Natural killer cell treated with Interleukin-12 subunit alpha and Interleukin-12 subunit beta and Interleukin-15 and Interleukin-18, amount 100 ng/mL, for 72 hours (primary cell): ENCODE measurements around the gene CEP85. TPM values are rescaled to one million over a fixed set of nuclear protein-coding genes. Genes with fewer than 3 reads are reported as not detected.
"Not testable (repeated sequence)": the region's sequence is repeated elsewhere in the genome, so short reads cannot be mapped to it uniquely, and the experiment has no call there.

Experiments
- ATAC-seq, 2 donors: fragments of 150-1000 bp; cut with Tn5 transposase in 1 of 2; sonication (Bioruptor Pico), chemical (Tn5 transposase) in 1 of 2; 2 replicates each; pipeline ENCODE4 v1.10.0; 2021
- DNase-seq: peaks from one replicate; pipeline ENCODE4 v3.0.0; 2022; ENCODE audit warnings: low spot score
- H3K27ac Mint-ChIP-seq, 2 donors: 1 replicate in 1 of 2; 2 replicates in 1 of 2; pipeline ENCODE4 v1.8.0; 2022; ENCODE audit warnings: mixed read lengths in 2 of 2, mild to moderate bottlenecking in 1 of 2, moderate library complexity in 1 of 2
- H3K27me3 Mint-ChIP-seq, 2 donors: 1 replicate in 1 of 2; 2 replicates in 1 of 2; pipeline ENCODE4 v1.8.0; 2022; ENCODE audit warnings: mixed read lengths in 2 of 2
- H3K36me3 Mint-ChIP-seq: one replicate; pipeline ENCODE4 v1.8.0; 2022; ENCODE audit warnings: mixed read lengths
- H3K4me1 Mint-ChIP-seq, 2 donors: 1 replicate in 1 of 2; 2 replicates in 1 of 2; pipeline ENCODE4 v1.8.0; 2022; ENCODE audit warnings: low read depth in 2 of 2, mixed read lengths in 2 of 2, mild to moderate bottlenecking in 1 of 2
- H3K4me3 Mint-ChIP-seq: one replicate; pipeline ENCODE4 v1.8.0; 2022; ENCODE audit warnings: mixed read lengths
- H3K9me3 Mint-ChIP-seq: 2 replicates; pipeline ENCODE4 v1.8.0; 2022; ENCODE audit warnings: mixed read lengths
- total RNA-seq, 2 donors: library from RNA; stranded (reverse); gene quantifications; one replicate each; pipeline ENCODE4 v1.2.3, GENCODE V29; 2022

The CEP85 gene
- total RNA-seq, 2 donors from 2014 or later = 21.0 to 57.5 TPM

DNA sequence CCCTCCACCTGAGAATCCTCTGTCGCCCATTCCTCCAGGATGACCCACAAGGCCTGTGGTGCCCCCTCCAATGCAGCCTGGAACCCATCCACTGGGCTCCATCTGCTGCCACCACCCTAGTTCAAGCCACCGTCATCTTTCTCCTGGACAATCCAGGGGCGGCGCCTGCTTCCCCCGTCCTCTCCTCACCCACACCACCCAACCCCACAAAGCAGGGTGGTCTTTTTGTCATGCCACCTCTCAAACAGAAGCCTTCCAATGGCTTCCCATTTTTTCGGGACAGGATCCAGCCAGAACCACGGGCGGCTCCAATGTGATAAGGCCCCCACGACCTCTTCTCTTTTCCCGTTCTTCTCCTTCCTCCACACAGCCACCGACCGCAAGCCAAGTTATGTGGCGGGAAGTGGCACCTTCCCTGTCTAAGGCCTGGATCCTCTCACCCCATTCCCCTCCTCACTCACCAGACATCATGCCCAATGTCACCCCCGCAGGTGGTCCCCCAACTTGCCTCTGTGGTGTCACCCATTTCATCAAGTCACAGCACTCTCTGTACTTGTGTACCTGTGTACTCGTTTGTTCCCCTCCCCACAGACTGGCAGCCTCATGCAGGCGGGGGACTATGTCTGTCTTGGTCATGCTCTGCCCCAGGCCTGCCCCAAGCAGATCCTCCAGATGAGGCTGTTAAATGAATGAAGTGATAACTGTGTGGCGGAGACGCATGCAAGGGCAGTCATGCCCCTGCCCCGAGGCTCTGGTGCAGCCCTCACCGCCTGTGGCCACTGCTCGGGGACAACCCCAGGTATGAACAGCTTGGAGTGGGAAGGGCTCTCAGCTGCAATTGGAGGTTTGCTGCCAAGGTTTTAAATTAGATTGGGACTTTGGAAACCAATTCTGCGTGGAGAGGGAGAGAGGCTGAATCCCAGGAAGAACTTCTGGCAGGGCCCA lies 61.5 kb downstream of the CEP85 start:
- ATAC-seq (no peak), DNase-seq (no peak)
- Mint-ChIP-seq H3K27ac (no peak overlapping the region), H3K4me1 (peaks cover 0 to 12% of the 10 kb centered on the region in 2 donors), H3K27me3 (no peaks in the 10 kb centered on the region), H3K36me3 (no peaks in the 10 kb centered on the region), H3K4me3 (no peak overlapping the region), H3K9me3 (no peaks in the 10 kb centered on the region)

DNA sequence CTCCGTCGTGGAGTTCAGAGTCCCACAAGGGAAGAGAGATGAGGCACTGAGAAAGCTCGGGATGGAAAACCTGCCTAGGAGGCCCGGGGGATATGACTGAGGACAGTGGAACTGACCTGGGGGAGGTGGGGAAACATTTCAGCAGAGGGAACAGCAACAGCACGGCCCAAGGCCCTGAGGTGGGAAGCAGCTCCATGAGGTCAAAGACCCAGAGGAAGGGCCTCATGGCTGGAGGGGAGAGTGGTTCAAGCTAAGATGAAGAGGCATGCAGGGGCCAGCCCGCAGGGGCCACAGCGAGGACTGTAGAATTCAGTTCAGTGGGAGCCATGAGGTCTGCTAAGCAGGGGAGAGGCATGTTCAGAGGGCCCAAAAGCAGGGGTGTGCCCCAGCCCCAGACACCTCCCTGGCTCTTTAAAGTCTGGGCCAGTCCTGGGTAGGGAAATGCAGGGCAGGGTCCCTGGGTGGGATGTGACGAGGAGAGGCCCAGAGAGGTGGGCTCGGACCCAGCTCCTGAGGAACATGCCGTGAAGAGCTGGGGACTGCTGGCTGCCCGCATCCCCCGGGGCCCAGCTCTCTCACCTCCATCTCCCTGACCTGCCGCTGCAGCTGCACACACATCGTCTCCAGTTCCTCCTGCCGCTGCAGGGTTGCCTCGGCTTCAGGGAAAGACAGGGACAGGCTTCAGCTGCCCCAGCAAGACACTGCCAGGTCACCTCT lies 62.5 kb downstream of the CEP85 start:
- Mint-ChIP-seq H3K4me3 (no peak overlapping the region), H3K27me3 (no peaks in the 10 kb centered on the region), H3K36me3 (no peaks in the 10 kb centered on the region), H3K4me1 (peaks cover 0 to 9% of the 10 kb centered on the region in 2 donors), H3K9me3 (no peaks in the 10 kb centered on the region), H3K27ac (no peak overlapping the region)
- ATAC-seq (no peak), DNase-seq (no peak)

DNA sequence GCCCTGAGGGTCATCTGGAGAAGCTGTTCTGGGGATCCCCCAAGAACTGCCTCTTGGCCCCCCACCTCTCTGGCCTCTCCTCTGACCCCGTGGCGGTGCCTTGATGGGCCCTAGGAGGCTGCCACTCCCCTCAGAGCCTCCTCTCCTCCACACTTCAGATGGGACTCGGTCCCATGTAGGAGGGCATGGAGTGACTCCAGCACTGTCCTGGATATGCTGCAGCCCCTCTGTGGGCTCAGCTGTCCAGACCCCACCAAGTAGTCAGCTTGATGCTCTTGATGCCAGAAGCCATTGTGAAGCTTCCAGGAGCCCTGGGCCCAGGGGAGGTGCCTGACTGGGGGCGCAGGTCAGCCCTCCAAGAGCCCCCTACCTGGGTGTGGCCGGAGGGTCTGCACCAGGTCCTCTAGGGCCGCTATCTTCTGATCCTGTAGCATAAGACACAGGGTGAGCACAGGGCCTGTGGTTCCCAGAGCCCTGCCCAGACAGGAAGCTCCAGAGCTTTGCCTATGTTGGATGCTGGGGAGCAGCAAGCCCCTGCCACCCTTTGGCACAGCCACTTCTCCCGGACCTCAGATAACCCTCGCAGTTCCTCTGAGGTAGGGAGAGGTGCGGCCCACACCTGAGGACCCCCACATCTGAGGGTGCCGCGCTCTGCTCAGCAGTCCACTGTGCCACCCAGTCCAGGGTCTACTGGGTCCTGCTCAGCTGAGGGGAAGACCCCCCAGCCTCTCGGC lies 63.2 kb downstream of the CEP85 start:
- H3K36me3 Mint-ChIP-seq = no peaks in the 10 kb centered on the region
- H3K9me3 Mint-ChIP-seq = no peaks in the 10 kb centered on the region
- H3K27me3 Mint-ChIP-seq = no peaks in the 10 kb centered on the region
- H3K27ac Mint-ChIP-seq = no peak overlapping the region
- no peak overlapping the region for H3K4me3 Mint-ChIP-seq
- peaks cover 0 to 3% of the 10 kb centered on the region in 2 donors for H3K4me1 Mint-ChIP-seq
- DNase-seq (no peak), ATAC-seq (peak in 1 of 2 donors; percentile 21)

DNA sequence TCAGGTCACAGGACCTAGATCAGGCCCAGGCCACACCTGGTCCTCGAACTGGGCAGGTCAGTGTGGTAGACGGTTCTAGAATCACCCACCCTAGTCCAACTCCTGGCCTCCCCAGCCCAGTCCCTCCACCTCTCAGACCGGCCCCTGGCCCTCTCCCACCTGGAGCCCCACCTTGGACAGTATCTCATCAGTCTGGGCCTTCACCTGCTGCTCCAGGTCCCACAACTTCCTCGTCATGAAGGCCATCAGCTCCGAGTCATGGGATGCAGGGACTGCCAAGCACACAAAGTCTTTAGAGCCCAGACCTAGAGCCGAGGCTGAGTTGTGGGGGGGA lies 63.8 kb downstream of the CEP85 start:
- no peaks in the 10 kb centered on the region for H3K36me3 Mint-ChIP-seq
- no peak overlapping the region for H3K27ac Mint-ChIP-seq
- H3K4me3 Mint-ChIP-seq = no peak overlapping the region
- peaks cover 0 to 3% of the 10 kb centered on the region in 2 donors for H3K4me1 Mint-ChIP-seq
- peak in 1 of 2 donors; percentile 24 for ATAC-seq
- H3K27me3 Mint-ChIP-seq = no peaks in the 10 kb centered on the region
- DNase-seq = no peak
- no peaks in the 10 kb centered on the region for H3K9me3 Mint-ChIP-seq

DNA sequence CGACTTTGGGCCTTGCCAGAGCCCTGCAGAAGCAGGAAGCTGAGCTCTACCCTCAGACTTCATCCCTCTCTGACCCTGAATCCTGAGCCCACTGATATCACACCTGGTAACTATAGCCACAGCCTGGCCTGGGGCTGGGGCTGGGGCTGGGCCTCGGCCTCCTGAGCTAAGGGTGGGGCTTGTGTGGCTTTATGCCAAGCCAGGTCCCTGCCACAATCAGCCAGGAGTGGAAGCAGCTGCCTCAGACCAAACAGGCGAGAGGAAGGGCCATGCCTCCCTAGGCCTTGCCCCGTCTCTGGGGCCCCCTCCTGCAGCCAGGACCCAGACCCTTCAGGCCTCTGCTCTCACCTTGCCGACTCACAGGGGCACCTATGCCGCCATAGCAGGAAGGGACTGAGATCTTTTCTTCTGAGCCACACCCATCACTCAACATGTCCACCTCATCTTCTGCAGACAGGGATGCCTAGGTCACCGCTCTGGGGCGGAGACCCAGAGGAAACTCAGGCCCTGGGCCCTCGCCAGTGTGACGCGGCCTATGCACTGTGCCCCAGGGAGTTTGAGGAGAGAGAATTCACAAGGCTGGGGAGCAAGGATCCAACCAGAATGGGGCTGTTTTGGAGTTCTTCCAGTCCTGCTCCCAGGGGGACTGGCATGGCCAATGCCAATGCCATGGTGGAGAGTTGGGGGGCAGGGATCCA lies 66.7 kb downstream of the CEP85 start:
- no peak for ATAC-seq
- H3K9me3 Mint-ChIP-seq = no peaks in the 10 kb centered on the region
- H3K4me3 Mint-ChIP-seq = no peak overlapping the region
- no peak for DNase-seq
- H3K27ac Mint-ChIP-seq = peak overlapping the region in 1 of 2 donors; percentile 60
- no peaks in the 10 kb centered on the region for H3K27me3 Mint-ChIP-seq
- H3K36me3 Mint-ChIP-seq = no peaks in the 10 kb centered on the region
- peaks cover 3 to 4% of the 10 kb centered on the region in 2 donors for H3K4me1 Mint-ChIP-seq

DNA sequence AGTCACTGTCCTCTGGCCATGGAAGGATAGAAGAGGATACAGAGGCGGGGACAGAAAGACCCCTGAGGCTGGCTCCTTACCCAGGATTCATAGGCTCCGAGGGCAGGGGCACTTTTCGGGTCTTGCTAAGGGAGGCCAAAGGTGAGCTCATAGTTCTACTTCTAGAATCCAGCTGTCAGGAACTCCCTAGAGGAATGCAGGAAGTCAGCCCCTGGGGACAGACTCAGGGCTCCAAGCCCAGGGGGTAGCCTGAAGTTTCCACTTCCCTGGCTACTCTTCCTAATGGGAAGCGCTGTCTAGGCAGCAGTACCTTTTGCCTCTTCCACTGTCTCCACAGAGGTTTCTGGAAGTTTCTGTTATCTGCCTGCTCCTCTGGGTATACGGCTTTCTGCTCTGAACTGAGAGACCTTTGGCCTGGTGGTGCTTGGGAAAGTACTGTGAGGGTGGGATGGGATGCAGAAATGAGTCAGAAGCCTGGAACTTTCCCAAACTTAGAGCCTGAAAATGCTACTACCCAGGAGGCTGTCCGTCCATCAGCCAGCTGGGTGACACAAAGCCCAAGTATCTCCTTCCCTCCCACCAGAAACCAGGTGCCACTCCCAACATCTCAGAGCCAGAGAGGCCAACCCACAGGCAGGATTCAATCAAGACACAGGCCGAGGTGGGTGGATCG lies 68.9 kb downstream of the CEP85 start:
- DNase-seq = no peak
- Mint-ChIP-seq H3K9me3 (no peaks in the 10 kb centered on the region), H3K27ac (no peak overlapping the region), H3K4me1 (peaks cover 12 to 14% of the 10 kb centered on the region in 2 donors), H3K27me3 (no peaks in the 10 kb centered on the region), H3K4me3 (no peak overlapping the region), H3K36me3 (no peaks in the 10 kb centered on the region)
- ATAC-seq = no peak

DNA sequence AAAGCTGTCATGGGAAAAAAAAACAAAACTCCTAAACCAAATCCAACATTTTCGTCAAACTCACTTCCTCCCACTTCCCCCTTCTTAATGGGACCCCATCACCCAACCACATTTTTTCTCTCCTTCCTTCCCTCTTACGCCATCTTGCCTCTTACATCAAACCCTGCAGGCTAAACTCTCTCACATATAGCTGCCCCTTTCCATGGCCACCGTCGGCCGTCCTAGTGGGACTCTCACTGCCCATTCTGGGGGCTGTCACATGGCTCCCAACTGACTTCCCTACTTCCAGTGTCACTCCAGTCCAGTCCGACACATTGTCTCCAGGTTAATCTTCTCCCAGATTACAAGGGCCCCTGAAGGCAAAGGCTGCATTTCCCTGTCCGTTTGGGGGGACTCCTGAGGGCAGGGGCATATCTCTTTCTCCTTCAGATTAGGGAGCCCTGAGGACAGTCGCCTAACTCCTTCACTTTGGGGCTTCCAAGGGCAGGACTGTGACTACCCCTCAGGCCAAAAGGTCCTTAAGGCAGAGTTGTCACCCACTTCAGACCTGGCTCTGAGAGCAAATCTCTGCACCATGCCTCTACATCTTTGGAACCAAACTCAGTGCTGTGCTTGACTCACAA lies 71.8 kb downstream of the CEP85 start:
- Mint-ChIP-seq H3K4me3 (peak overlapping the region; percentile 96), H3K27me3 (no peaks in the 10 kb centered on the region), H3K27ac (peak overlapping the region; percentile 74 to 97), H3K9me3 (no peaks in the 10 kb centered on the region), H3K4me1 (peaks cover 12 to 17% of the 10 kb centered on the region in 2 donors), H3K36me3 (no peaks in the 10 kb centered on the region)
- ATAC-seq (no peak), DNase-seq (no peak)

DNA sequence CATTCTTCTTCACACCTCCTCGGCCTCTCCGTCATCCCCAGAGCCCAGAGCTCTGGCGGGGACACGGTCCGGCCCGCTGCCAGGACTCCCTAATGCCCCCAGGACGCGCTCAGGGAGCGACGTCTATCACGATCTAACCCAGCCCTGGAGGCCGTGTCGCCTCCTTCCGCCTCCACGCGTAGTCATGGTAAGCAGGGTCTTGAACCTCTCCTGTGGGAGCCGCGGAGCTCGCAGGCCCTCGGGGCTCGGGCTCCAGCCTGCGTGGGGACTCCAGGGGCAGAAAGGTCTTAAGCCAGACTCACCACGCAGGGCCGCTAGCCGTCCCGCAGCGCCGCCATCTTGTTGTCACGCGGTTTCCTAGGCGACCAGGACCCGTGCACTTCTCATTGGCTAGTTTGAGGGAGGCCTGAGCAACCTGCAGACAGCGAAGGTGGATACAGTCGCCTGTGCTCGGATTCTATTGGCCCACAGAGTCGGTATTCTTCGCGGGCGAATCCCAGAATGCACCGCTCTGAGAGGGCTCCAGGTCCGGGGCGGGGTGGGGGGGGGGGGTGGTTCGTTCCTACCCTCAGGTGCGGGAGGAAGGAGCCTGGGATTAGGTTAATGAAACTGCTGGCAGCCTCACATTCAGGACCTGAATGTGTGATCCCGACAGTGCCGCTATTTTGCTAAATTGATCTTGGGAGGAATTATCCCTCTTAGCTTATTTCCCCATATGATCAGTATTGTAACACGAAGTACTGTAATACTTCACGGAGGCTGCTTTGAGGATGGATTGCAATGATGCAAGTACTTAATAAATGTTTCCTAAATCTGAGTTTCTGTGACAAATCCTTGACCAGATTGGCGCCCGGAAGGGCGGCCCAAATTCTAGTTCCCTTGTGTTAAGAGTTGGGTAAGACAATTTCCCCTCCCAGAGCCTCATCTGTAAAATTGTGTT lies 72.6 kb downstream of the CEP85 start, which contains the start of gene UBXN11:
Gene UBXN11, minus strand, starts transcription at position 347 of the 940 bp plus-strand sequence. CDS start 3,753 bp downstream, outside the sequence.
- DNase-seq = peak; percentile 94
- H3K4me3 Mint-ChIP-seq = peak within 1 kb of the TSS; percentile 96
- no peaks in the 10 kb centered on the region for H3K9me3 Mint-ChIP-seq
- peak; percentile 100 for ATAC-seq
- H3K27me3 Mint-ChIP-seq = no peaks in the 10 kb centered on the region
- H3K27ac Mint-ChIP-seq = peak within 1 kb of the TSS; percentile 74 to 97
- peaks cover 12 to 17% of the 10 kb centered on the region in 2 donors for H3K4me1 Mint-ChIP-seq
- H3K36me3 Mint-ChIP-seq = no peaks in the 10 kb centered on the region

DNA sequence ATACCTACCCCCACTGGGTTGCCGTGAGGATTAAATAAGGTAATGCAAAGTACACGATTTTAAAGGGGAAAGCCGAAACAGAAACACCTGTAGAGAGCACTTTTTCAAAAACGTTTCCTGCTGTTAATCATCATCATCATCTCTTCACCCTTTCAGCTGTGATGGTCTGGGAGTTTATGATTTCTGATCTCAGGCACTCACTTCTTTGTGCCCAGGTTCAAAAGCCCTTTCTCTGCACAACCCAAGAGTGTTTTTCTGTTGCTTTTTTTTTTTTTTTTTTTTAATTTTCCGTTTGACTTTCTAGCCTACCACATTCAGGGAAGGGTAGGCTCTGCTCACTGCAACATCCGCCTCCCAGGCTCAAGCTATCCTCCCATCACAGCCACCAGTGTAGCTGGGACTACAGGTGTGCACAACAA lies 73.4 kb downstream of the CEP85 start:
- Mint-ChIP-seq H3K36me3 (no peaks in the 10 kb centered on the region), H3K27ac (peak overlapping the region; percentile 74 to 97), H3K4me1 (peaks cover 12 to 22% of the 10 kb centered on the region in 2 donors), H3K27me3 (no peaks in the 10 kb centered on the region), H3K4me3 (peak overlapping the region; percentile 96), H3K9me3 (no peaks in the 10 kb centered on the region)
- DNase-seq = no peak
- no peak for ATAC-seq

DNA sequence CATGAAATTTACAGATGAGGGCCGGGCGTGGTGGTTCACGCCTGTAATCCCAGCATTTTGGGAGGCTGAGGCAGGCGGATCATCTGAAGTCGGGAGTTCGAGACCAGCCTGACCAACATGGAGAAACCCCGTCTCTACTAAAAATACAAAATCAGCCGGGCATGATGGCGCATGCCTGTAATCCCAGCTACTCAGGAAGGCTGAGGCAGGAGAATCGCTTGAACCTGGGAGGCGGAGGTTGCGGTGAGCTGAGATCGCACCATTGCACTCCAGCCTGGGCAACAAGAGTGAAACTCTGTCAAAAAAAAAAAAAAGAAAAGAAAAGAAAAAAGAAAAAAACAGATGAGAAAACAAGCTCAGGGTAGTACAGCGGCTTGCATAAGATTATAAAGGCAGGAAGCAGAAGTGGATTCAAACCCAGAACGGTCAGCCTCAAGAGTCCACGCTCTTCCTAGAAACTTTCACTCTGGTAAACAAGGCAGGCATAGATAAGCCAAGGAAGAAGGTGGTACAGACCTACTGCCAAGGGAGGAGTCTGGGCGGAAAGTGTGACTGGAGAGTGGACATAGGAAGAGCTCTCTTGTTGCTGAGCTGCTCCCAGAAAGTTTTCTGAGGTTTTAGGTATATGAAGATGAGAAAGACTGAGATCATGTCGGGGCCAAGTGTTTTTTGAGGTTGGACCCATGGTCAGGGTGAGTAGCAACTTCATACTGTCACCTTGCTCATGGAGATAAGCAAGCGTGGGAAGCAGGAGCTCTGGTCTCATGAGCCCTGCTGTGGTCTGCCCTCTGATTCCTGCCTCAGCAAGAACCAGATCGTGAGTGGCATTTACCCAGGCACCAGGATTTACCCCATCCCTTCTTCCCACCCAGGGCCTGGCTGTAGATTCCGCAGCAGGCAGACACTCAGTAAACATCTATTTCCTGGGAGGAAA lies 74.2 kb downstream of the CEP85 start:
- H3K27me3 Mint-ChIP-seq, ATAC-seq, H3K4me3 Mint-ChIP-seq, DNase-seq, H3K36me3 Mint-ChIP-seq, H3K9me3 Mint-ChIP-seq: not testable (repeated sequence)
- H3K4me1 Mint-ChIP-seq = peaks cover 16 to 25% of the 10 kb centered on the region in 2 donors
- peak overlapping the region; percentile 74 for H3K27ac Mint-ChIP-seq

DNA sequence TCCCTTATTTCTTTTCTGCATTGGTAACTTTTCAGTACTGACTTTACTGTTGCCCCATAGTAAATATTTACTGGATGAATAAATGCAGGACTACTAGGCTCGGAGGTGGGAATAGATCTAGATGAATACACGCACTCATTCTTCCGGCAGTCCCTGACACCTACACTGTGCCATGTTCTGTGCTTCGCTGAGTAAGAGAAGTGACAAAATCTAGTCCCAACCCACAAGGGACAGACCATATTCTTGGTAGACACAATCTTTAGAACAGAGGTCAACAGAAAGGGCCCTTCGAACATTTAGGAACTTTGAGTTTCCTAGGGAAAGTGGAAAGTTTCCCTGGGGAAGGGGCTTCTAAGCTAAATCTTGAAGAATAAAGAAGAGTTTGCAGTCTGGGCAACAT lies 80.5 kb downstream of the CEP85 start:
- peak overlapping the region; percentile 28 for H3K4me3 Mint-ChIP-seq
- H3K27me3 Mint-ChIP-seq = no peaks in the 10 kb centered on the region
- DNase-seq = no peak
- H3K4me1 Mint-ChIP-seq = peaks cover 46 to 55% of the 10 kb centered on the region in 2 donors
- H3K9me3 Mint-ChIP-seq = no peaks in the 10 kb centered on the region
- no peaks in the 10 kb centered on the region for H3K36me3 Mint-ChIP-seq
- ATAC-seq = no peak
- H3K27ac Mint-ChIP-seq = peak overlapping the region; percentile 56 to 72
